Measurements from ENCODE around the gene PPM1J. TPM values are rescaled to one million over a fixed set of nuclear protein-coding genes. Genes with fewer than 3 reads are reported as not detected.

Gene PPM1J
- total RNA-seq, 1 donor from 2014 or later: 5.2 TPM

- Histone ChIP-seq H4K20me1 (ENCODE audit: insufficient read depth, low read length) (peaks cover 34% of the 10 kb centered on the region), H3K79me2 (ENCODE audit: insufficient read depth, low read length) (peaks cover 20% of the 10 kb centered on the region), H3K4me2 (ENCODE audit: low read length) (no peak overlapping the region), H2AFZ (ENCODE audit: low read depth, low read length) (no peak overlapping the region), H3K4me3 (ENCODE audit: insufficient read depth, low read depth, low read length) (no peak overlapping the region), H3K36me3 (ENCODE audit: insufficient read depth, low read length) (peaks cover 11% of the 10 kb centered on the region), H3K4me1 (ENCODE audit: insufficient read depth, low read length) (no peaks in the 10 kb centered on the region), H3K9me3 (ENCODE audit: insufficient read depth, low read depth, low read length) (no peaks in the 10 kb centered on the region), H3K27ac (ENCODE audit: low read depth, low read length) (no peak overlapping the region), H3K27me3 (ENCODE audit: insufficient read depth, low read length) (no peaks in the 10 kb centered on the region), H3K9ac (ENCODE audit: low read length) (no peak overlapping the region)
- DNase-seq (ENCODE audit: low read depth) (no peak), FAIRE-seq (no peak)
- Mint-ChIP-seq H3K36me3 (ENCODE audit: low read depth, unreplicated experiment) (peaks cover 36% of the 10 kb centered on the region), H3K4me3 (ENCODE audit: unreplicated experiment) (no peak overlapping the region), H3K27me3 (ENCODE audit: low read depth, unreplicated experiment) (no peaks in the 10 kb centered on the region), H3K27ac (ENCODE audit: unreplicated experiment) (no peak overlapping the region), H3K4me1 (ENCODE audit: low read depth, unreplicated experiment) (peaks cover 22% of the 10 kb centered on the region), H3K9me3 (ENCODE audit: unreplicated experiment) (peaks cover 4% of the 10 kb centered on the region)
- no peak for TF ChIP-seq EZH2 (IDR thresholded peaks at IDR 0.05; ENCODE audit: insufficient read depth, low read length)
- TF ChIP-seq, protein P1, sequence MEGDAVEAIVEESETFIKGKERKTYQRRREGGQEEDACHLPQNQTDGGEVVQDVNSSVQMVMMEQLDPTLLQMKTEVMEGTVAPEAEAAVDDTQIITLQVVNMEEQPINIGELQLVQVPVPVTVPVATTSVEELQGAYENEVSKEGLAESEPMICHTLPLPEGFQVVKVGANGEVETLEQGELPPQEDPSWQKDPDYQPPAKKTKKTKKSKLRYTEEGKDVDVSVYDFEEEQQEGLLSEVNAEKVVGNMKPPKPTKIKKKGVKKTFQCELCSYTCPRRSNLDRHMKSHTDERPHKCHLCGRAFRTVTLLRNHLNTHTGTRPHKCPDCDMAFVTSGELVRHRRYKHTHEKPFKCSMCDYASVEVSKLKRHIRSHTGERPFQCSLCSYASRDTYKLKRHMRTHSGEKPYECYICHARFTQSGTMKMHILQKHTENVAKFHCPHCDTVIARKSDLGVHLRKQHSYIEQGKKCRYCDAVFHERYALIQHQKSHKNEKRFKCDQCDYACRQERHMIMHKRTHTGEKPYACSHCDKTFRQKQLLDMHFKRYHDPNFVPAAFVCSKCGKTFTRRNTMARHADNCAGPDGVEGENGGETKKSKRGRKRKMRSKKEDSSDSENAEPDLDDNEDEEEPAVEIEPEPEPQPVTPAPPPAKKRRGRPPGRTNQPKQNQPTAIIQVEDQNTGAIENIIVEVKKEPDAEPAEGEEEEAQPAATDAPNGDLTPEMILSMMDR (IDR thresholded peaks at IDR 0.05; ENCODE audit: insufficient read depth, low read depth, low read length): no peak
Measured at GRCh38 chr1:112689842-112690237, 25.3 kb downstream of the PPM1J start.

- Mint-ChIP-seq H3K36me3 (ENCODE audit: low read depth, unreplicated experiment) (peaks cover 33% of the 10 kb centered on the region), H3K27me3 (ENCODE audit: low read depth, unreplicated experiment) (no peaks in the 10 kb centered on the region), H3K4me1 (ENCODE audit: low read depth, unreplicated experiment) (peaks cover 22% of the 10 kb centered on the region), H3K4me3 (ENCODE audit: unreplicated experiment) (no peak overlapping the region), H3K9me3 (ENCODE audit: unreplicated experiment) (peaks cover 4% of the 10 kb centered on the region), H3K27ac (ENCODE audit: unreplicated experiment) (no peak overlapping the region)
- Histone ChIP-seq H3K79me2 (ENCODE audit: insufficient read depth, low read length) (peaks cover 20% of the 10 kb centered on the region), H3K27ac (ENCODE audit: low read depth, low read length) (no peak overlapping the region), H3K9ac (ENCODE audit: low read length) (no peak overlapping the region), H2AFZ (ENCODE audit: low read depth, low read length) (no peak overlapping the region), H4K20me1 (ENCODE audit: insufficient read depth, low read length) (peaks cover 34% of the 10 kb centered on the region), H3K4me1 (ENCODE audit: insufficient read depth, low read length) (no peaks in the 10 kb centered on the region), H3K27me3 (ENCODE audit: insufficient read depth, low read length) (no peaks in the 10 kb centered on the region), H3K9me3 (ENCODE audit: insufficient read depth, low read depth, low read length) (no peaks in the 10 kb centered on the region), H3K4me3 (ENCODE audit: insufficient read depth, low read depth, low read length) (no peak overlapping the region), H3K4me2 (ENCODE audit: low read length) (no peak overlapping the region), H3K36me3 (ENCODE audit: insufficient read depth, low read length) (peaks cover 11% of the 10 kb centered on the region)
- DNase-seq (ENCODE audit: low read depth) (no peak), FAIRE-seq (no peak)
- TF ChIP-seq, protein P1 (IDR thresholded peaks at IDR 0.05; ENCODE audit: insufficient read depth, low read depth, low read length): no peak
- TF ChIP-seq EZH2 (IDR thresholded peaks at IDR 0.05; ENCODE audit: insufficient read depth, low read length): no peak
Measured at GRCh38 chr1:112689196-112689841, 25.8 kb downstream of the PPM1J start.

DNA sequence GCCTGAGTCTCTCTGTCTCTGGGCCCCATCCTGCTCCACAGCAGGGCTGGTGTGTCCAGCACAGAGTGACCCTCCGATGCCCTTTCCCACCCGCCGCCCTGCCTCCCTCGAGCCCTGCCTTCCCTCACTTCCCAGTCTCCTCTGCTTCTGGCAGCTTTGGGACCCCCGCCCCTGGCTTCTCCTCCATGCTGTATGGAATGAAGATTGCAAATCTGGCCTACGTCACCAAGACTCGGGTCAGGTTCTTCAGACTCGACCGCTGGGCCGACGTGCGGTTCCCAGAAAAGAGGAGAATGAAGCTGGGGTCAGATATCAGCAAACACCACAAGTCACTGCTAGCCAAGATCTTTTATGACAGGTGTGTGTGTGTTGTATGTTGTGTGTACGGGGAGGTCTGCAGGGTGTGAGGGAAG, 26.3 kb downstream of the PPM1J start:
- Histone ChIP-seq H3K27me3 (ENCODE audit: insufficient read depth, low read length) (no peaks in the 10 kb centered on the region), H3K27ac (ENCODE audit: low read depth, low read length) (no peak overlapping the region), H4K20me1 (ENCODE audit: insufficient read depth, low read length) (peaks cover 34% of the 10 kb centered on the region), H3K9me3 (ENCODE audit: insufficient read depth, low read depth, low read length) (no peaks in the 10 kb centered on the region), H3K4me1 (ENCODE audit: insufficient read depth, low read length) (no peaks in the 10 kb centered on the region), H3K79me2 (ENCODE audit: insufficient read depth, low read length) (peaks cover 20% of the 10 kb centered on the region), H3K4me2 (ENCODE audit: low read length) (no peak overlapping the region), H3K9ac (ENCODE audit: low read length) (no peak overlapping the region), H3K4me3 (ENCODE audit: insufficient read depth, low read depth, low read length) (no peak overlapping the region), H3K36me3 (ENCODE audit: insufficient read depth, low read length) (peaks cover 11% of the 10 kb centered on the region), H2AFZ (ENCODE audit: low read depth, low read length) (no peak overlapping the region)
- H3K9me3 Mint-ChIP-seq (ENCODE audit: unreplicated experiment): peaks cover 4% of the 10 kb centered on the region
- H3K27ac Mint-ChIP-seq (ENCODE audit: unreplicated experiment): no peak overlapping the region
- H3K27me3 Mint-ChIP-seq (ENCODE audit: low read depth, unreplicated experiment): no peaks in the 10 kb centered on the region
- H3K4me1 Mint-ChIP-seq (ENCODE audit: low read depth, unreplicated experiment): peaks cover 22% of the 10 kb centered on the region
- no peak for FAIRE-seq
- no peak for TF ChIP-seq EZH2 (IDR thresholded peaks at IDR 0.05; ENCODE audit: insufficient read depth, low read length)
- TF ChIP-seq, protein P1 (IDR thresholded peaks at IDR 0.05; ENCODE audit: insufficient read depth, low read depth, low read length): no peak
- no peak for DNase-seq (ENCODE audit: low read depth)
- no peak overlapping the region for H3K4me3 Mint-ChIP-seq (ENCODE audit: unreplicated experiment)
- H3K36me3 Mint-ChIP-seq (ENCODE audit: low read depth, unreplicated experiment): peaks cover 33% of the 10 kb centered on the region
